ENCODE results near the gene THAP3.

DNA sequence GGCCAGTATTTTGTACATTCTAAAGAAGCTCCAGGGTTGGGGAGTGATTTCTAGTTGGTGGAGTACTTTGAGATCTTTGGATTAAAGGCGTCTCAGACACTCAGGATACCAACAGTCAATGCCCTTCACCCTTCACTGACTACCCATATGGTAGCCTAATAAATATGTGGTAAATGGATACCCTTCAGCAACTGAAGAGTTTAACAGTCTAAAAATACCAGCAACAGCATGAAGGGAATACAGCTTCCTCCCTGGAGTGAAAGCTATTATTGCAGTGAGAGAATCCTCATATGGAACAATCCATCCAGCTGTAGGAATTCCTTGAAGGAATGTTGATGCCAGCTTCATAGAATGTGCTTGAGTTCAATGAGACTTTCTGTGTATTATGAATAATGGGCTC, 50.1 kb downstream of the THAP3 start:
- TF ChIP-seq, protein P1, sequence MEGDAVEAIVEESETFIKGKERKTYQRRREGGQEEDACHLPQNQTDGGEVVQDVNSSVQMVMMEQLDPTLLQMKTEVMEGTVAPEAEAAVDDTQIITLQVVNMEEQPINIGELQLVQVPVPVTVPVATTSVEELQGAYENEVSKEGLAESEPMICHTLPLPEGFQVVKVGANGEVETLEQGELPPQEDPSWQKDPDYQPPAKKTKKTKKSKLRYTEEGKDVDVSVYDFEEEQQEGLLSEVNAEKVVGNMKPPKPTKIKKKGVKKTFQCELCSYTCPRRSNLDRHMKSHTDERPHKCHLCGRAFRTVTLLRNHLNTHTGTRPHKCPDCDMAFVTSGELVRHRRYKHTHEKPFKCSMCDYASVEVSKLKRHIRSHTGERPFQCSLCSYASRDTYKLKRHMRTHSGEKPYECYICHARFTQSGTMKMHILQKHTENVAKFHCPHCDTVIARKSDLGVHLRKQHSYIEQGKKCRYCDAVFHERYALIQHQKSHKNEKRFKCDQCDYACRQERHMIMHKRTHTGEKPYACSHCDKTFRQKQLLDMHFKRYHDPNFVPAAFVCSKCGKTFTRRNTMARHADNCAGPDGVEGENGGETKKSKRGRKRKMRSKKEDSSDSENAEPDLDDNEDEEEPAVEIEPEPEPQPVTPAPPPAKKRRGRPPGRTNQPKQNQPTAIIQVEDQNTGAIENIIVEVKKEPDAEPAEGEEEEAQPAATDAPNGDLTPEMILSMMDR (IDR thresholded peaks at IDR 0.05; ENCODE audit: low read length), result no peak
- no peak for TF ChIP-seq EZH2 (IDR thresholded peaks at IDR 0.05; ENCODE audit: borderline replicate concordance, low read length)
